ENCODE measurements around the gene ZNF521. TPM values are rescaled to one million over a fixed set of nuclear protein-coding genes. Genes with fewer than 3 reads are reported as not detected.

Gene ZNF521
- total and polyA plus RNA-seq, 10 of the 15 experiments (the other 5 are each of a cell fraction or from before 2014, with no cell fraction given): 0.02 to 0.05 (median 0.04) TPM; not detected in 6

- Histone ChIP-seq H3K4me2 (ENCODE audit: control insufficient read depth, insufficient read depth) (no peak overlapping the region), H3K79me2 (ENCODE audit: control insufficient read depth, insufficient read depth, low read length) (no peaks in the 10 kb centered on the region), H3K4me1 (ENCODE audit: control insufficient read depth, insufficient read depth, low read length) (no peaks in the 10 kb centered on the region), H3K36me3 (ENCODE audit: control insufficient read depth in 2 of 2, insufficient read depth in 2 of 2, low read length in 1 of 2) (no peaks in the 10 kb centered on the region), H3K27me3 (replicated peaks in 1 of 2; ENCODE audit: control insufficient read depth in 2 of 2, insufficient read depth in 2 of 2, low read length in 1 of 2) (no peaks in the 10 kb centered on the region), H3K27ac (ENCODE audit: control insufficient read depth, insufficient read depth) (no peak overlapping the region), H3K4me3 (no peak overlapping the region), H2AFZ (ENCODE audit: control insufficient read depth, low read depth, low read length) (no peak overlapping the region), H3K9ac (ENCODE audit: control insufficient read depth, insufficient read depth, low read length) (no peak overlapping the region), H3K9me3 (replicated peaks; ENCODE audit: control insufficient read depth, insufficient read depth, low read length) (no peaks in the 10 kb centered on the region), H4K20me1 (ENCODE audit: control insufficient read depth, insufficient read depth) (no peaks in the 10 kb centered on the region)
- TF ChIP-seq ZNF592 (IDR thresholded peaks at IDR 0.05) (no peak), SREBF1 (IDR thresholded peaks at IDR 0.05; ENCODE audit: low read length) (no peak), PAX8 (IDR thresholded peaks at IDR 0.05) (no peak), PML (IDR thresholded peaks at IDR 0.05; ENCODE audit: low read length) (no peak)
- RAD21 ChIA-PET (ENCODE audit: unreplicated experiment): no interaction called here
- no peak for DNase-seq (ENCODE audit: low read depth, low spot score)
- ATAC-seq: no peak
- BruUV-seq (replicated peaks): no TSS peak
- POLR2A ChIA-PET: no interaction called here
- intact Hi-C loops (cut with micrococcal nuclease; ENCODE audit: unreplicated experiment): no loop called here
- whole genome bisulfite sequencing (ENCODE audit: insufficient coverage, insufficient replicate concordance, low lambda C conversion rate, missing lambda C conversion rate): 34% methylated on average over 7 of the region's 7 CpGs
- in situ Hi-C loops (cut with MboI): no loop called here
- FAIRE-seq: no peak
- SMC1A ChIA-PET (ENCODE audit: uncharacterized antibody, unreplicated experiment): no interaction called here
- CTCF ChIA-PET: interaction anchor here (0.7 kb wide), 1 partner anchor 9 kb away, joined by 3 read pairs; no protein-coding TSS in a partner anchor
Observed at GRCh38 chr18:25112821-25113434, 239.0 kb downstream of the ZNF521 start.
